HG02623 (cell line): ENCODE measurements around the gene POU2F1.

Source experiments
- ATAC-seq: cut with Tn5 transposase; IDR thresholded peaks from one replicate; pipeline ENCODE4 v1.9.1; 2021; ENCODE audit warnings: moderate library complexity; ENCODE audit not compliant: unreplicated experiment

The POU2F1 gene

GRCh38 chr1:167412920-167413319 is 192.2 kb downstream of the POU2F1 start:
- ATAC-seq = no peak

- ATAC-seq = no peak
These were observed 192.6 kb downstream of the POU2F1 start for GRCh38 chr1:167413328-167413727.

GRCh38 chr1:167416506-167416905 is 195.8 kb downstream of the POU2F1 start:
- no peak for ATAC-seq

GRCh38 chr1:167418391-167418790 is 197.7 kb downstream of the POU2F1 start:
- ATAC-seq = no peak

- ATAC-seq = no peak
These were observed 198.6 kb downstream of the POU2F1 start for GRCh38 chr1:167419245-167419644.

- ATAC-seq = no peak
These were observed 199.8 kb downstream of the POU2F1 start for GRCh38 chr1:167420510-167420909.

- no peak for ATAC-seq
These were observed 203.3 kb downstream of the POU2F1 start for GRCh38 chr1:167423684-167424619.

- ATAC-seq = no peak
These were observed 204.8 kb downstream of the POU2F1 start for GRCh38 chr1:167425482-167425881.

GRCh38 chr1:167426716-167427115 is 206.0 kb downstream of the POU2F1 start:
- ATAC-seq = no peak

GRCh38 chr1:167427848-167428247 is 207.2 kb downstream of the POU2F1 start:
- ATAC-seq = no peak

- no peak for ATAC-seq
These were observed 207.7 kb downstream of the POU2F1 start for GRCh38 chr1:167428395-167428794.

- ATAC-seq = no peak
These were observed 208.9 kb downstream of the POU2F1 start for GRCh38 chr1:167429612-167430011.

GRCh38 chr1:167430134-167430848 is 209.6 kb downstream of the POU2F1 start:
- no peak for ATAC-seq

- no peak for ATAC-seq
These were observed 210.2 kb downstream of the POU2F1 start for GRCh38 chr1:167430849-167431242.

- no peak for ATAC-seq
These were observed 210.7 kb downstream of the POU2F1 start for GRCh38 chr1:167431261-167431908.

GRCh38 chr1:167431909-167432650 is 211.4 kb downstream of the POU2F1 start:
- no peak for ATAC-seq

- no peak for ATAC-seq
These were observed 212.1 kb downstream of the POU2F1 start for GRCh38 chr1:167432780-167433179.

- ATAC-seq = no peak
These were observed 213.2 kb downstream of the POU2F1 start for GRCh38 chr1:167433884-167434283.

- no peak for ATAC-seq
These were observed 213.6 kb downstream of the POU2F1 start for GRCh38 chr1:167434306-167434705.

GRCh38 chr1:167435484-167435883 is 214.8 kb downstream of the POU2F1 start:
- no peak for ATAC-seq
